Esophagus squamous epithelium (tissue), 5 donors: ENCODE results near the gene STARD7. TPM values are rescaled to one million over a fixed set of nuclear protein-coding genes. Genes with fewer than 3 reads are reported as not detected.

Source experiments
- DNase-seq: peaks from one replicate; lab custom pipeline; 2025; lab: John Stamatoyannopoulos, UW
- H3K27ac ChIP-seq, 4 donors: fragments of 200-600 bp; sonication (generic); one replicate each; pipeline ENCODE4 v1.5.1; 2016 to 2019; ENCODE audit warnings: mild to moderate bottlenecking in 1 of 4
- H3K27me3 ChIP-seq, 4 donors: fragments of 200-600 bp; sonication (generic); 1 replicate in 3 of 4; 2 replicates in 1 of 4; pipeline versions ENCODE4 v1.5.1 to v1.6.0; 2017 to 2021; ENCODE audit warnings: antibody characterized with exemption in 1 of 4
- H3K36me3 ChIP-seq, 3 donors: fragments of 200-600 bp; sonication (generic); one replicate each; pipeline ENCODE4 v1.5.1; 2016 to 2019
- H3K4me1 ChIP-seq, 3 donors: fragments of 200-600 bp; sonication (generic); one replicate each; pipeline ENCODE4 v1.5.1; 2017 to 2019
- H3K4me3 ChIP-seq, 4 donors: fragments of 200-600 bp; sonication (generic); 1 replicate in 3 of 4; 2 replicates in 1 of 4; pipeline ENCODE4 v1.5.1; 2016 to 2019; ENCODE audit warnings: mild to moderate bottlenecking in 2 of 4, moderate library complexity in 1 of 4
- H3K9me3 ChIP-seq, 3 donors: fragments of 200-600 bp; sonication (generic); one replicate each; pipeline ENCODE4 v1.5.1; 2016 to 2019
- CTCF ChIP-seq, 6 experiments: fragments of 450-650 bp in 4 of 6; fragments of 200-600 bp in 2 of 6; sonication (generic) in 2 of 6; IDR thresholded peaks; one replicate each; pipeline ENCODE4 v1.5.1; 2016 to 2019; ENCODE audit warnings: antibody characterized with exemption in 6 of 6, mild to moderate bottlenecking in 4 of 6, moderate library complexity in 4 of 6
- POLR2A ChIP-seq, 4 donors: fragments of 450-650 bp; IDR thresholded peaks; one replicate each; pipeline ENCODE4 v1.6.1; 2017; ENCODE audit warnings: antibody characterized with exemption in 4 of 4, mild to moderate bottlenecking in 4 of 4, moderate library complexity in 3 of 4
- WGBS, 2 donors: methylation state at CpG; one replicate each; pipeline ENCODE4 v1.1.5; 2018; 5-methylcytosine and 5-hydroxymethylcytosine counted together
- intact Hi-C: fragments of 100-400 bp; cut with DNase I; formaldehyde crosslinking; loops from one replicate; pipeline ENCODE4 v1.15.0; 2022
- total RNA-seq, 4 donors: library from RNA; depleted of rRNA; stranded (reverse); fragments of >200 nt; gene quantifications; one replicate each; pipeline ENCODE4 v1.1.0, GENCODE V29; 2016
- donor health status: DM: yes; HTN: yes; CAD: no.

STARD7 gene
- total RNA-seq, 4 donors from 2014 or later = 84.2 to 137 (median 111) TPM

GRCh38 chr2:96137321-96138178, 71.1 kb downstream of the STARD7 start:
- no peak for TF ChIP-seq CTCF (IDR thresholded peaks at IDR 0.05)
- no peak for TF ChIP-seq POLR2A (IDR thresholded peaks at IDR 0.05)
- intact Hi-C loops = no loop called here
- H3K27ac ChIP-seq = peak overlapping the region in 3 of 4 donors; percentile 36 to 60 (median 48)
- H3K9me3 ChIP-seq = no peaks in the 10 kb centered on the region
- 62 to 94% methylated on average over 2 to 8 of the region's 15 CpGs for WGBS, 2 donors
- H3K27me3 ChIP-seq = peaks cover 0 to 36% (median 0%) of the 10 kb centered on the region in 4 donors
- no peak for DNase-seq
- H3K4me3 ChIP-seq = no peak overlapping the region
- H3K4me1 ChIP-seq = peaks cover 0 to 24% (median 0%) of the 10 kb centered on the region in 3 donors
- H3K36me3 ChIP-seq = no peaks in the 10 kb centered on the region

- 69 to 93% methylated on average over 3 to 5 of the region's 8 CpGs for WGBS, 2 donors
- Histone ChIP-seq H3K27ac (no peak overlapping the region), H3K9me3 (no peaks in the 10 kb centered on the region), H3K4me1 (peaks cover 0 to 24% (median 0%) of the 10 kb centered on the region in 3 donors), H3K36me3 (no peaks in the 10 kb centered on the region), H3K4me3 (no peak overlapping the region), H3K27me3 (peaks cover 0 to 39% (median 0%) of the 10 kb centered on the region in 4 donors)
- intact Hi-C loops = no loop called here
- TF ChIP-seq POLR2A (IDR thresholded peaks at IDR 0.05) (no peak), CTCF (IDR thresholded peaks at IDR 0.05) (no peak)
- DNase-seq = no peak
These were observed 72.4 kb downstream of the STARD7 start for GRCh38 chr2:96136129-96136720.

- Histone ChIP-seq H3K4me1 (peaks cover 0 to 24% (median 0%) of the 10 kb centered on the region in 3 donors), H3K4me3 (no peak overlapping the region), H3K36me3 (no peaks in the 10 kb centered on the region), H3K27me3 (peaks cover 0 to 39% (median 0%) of the 10 kb centered on the region in 4 donors), H3K9me3 (no peaks in the 10 kb centered on the region), H3K27ac (no peak overlapping the region)
- intact Hi-C loops = no loop called here
- TF ChIP-seq POLR2A (IDR thresholded peaks at IDR 0.05) (no peak), CTCF (IDR thresholded peaks at IDR 0.05) (no peak)
- 73% methylated on average over 5 of the region's 5 CpGs; no CpG with 5 or more reads in 1 of the 2 donors for WGBS, 2 donors
- DNase-seq = no peak
These were observed 73.0 kb downstream of the STARD7 start for GRCh38 chr2:96135621-96136020.

GRCh38 chr2:96135171-96135570, 73.5 kb downstream of the STARD7 start:
- intact Hi-C loops = no loop called here
- H3K4me1 ChIP-seq = peaks cover 0 to 24% (median 0%) of the 10 kb centered on the region in 3 donors
- 72 to 75% methylated on average over 3 to 7 of the region's 9 CpGs for WGBS, 2 donors
- no peak overlapping the region for H3K4me3 ChIP-seq
- no peak for DNase-seq
- H3K9me3 ChIP-seq = no peaks in the 10 kb centered on the region
- peaks cover 0 to 39% (median 0%) of the 10 kb centered on the region in 4 donors for H3K27me3 ChIP-seq
- no peaks in the 10 kb centered on the region for H3K36me3 ChIP-seq
- no peak overlapping the region for H3K27ac ChIP-seq
- TF ChIP-seq POLR2A (IDR thresholded peaks at IDR 0.05) = no peak

Other genes with a start within 250 kb of the STARD7 start
- 10 to 100 TPM in 2 of 4 donors, 1 to 10 TPM in 2; 4.1 to 29.4 (median 16.7) TPM for gene ANKRD36C, start 217.0 kb downstream of the STARD7 start, total RNA-seq
- 1 to 10 TPM in 1 of 4 donors, under 1 TPM in 3; 0.18 to 2.1 (median 0.48) TPM for gene GPAT2, start 173.9 kb downstream of the STARD7 start, total RNA-seq
- 1 to 10 TPM in 1 of 4 donors, under 1 TPM in 2, not detected in 1; 0.04 to 1.2 (median 0.38) TPM for gene ADRA2B, start 92.3 kb downstream of the STARD7 start, total RNA-seq
- gene ASTL, start 70.3 kb downstream of the STARD7 start, total RNA-seq = under 1 TPM in 2 of 4 donors, not detected in 2; 0.30 to 0.53 TPM
- 10 to 100 TPM in 1 of 4 donors, 1 to 10 TPM in 3; 1.5 to 10.3 (median 5.6) TPM for gene DUSP2, start 63.4 kb downstream of the STARD7 start, total RNA-seq
- 10 to 100 TPM; 26.0 to 45.9 (median 30.5) TPM for gene TMEM127, start 57.2 kb upstream of the STARD7 start, total RNA-seq
- gene CIAO1, start 57.4 kb upstream of the STARD7 start, total RNA-seq = 100 to 1,000 TPM in 1 of 4 donors, 10 to 100 TPM in 3; 60.6 to 128 (median 80.1) TPM
- 10 to 100 TPM; 55.3 to 90.0 (median 68.6) TPM for gene SNRNP200, start 96.7 kb upstream of the STARD7 start, total RNA-seq
- 1 to 10 TPM; 1.8 to 4.1 (median 2.5) TPM for gene ITPRIPL1, start 116.5 kb upstream of the STARD7 start, total RNA-seq
- 10 to 100 TPM in 2 of 4 donors, 1 to 10 TPM in 2; 4.2 to 21.5 (median 11.4) TPM for gene NCAPH, start 126.9 kb upstream of the STARD7 start, total RNA-seq